SJSA1 (cell line): ENCODE results near the gene THEM4. TPM values are rescaled to one million over a fixed set of nuclear protein-coding genes. Genes with fewer than 3 reads are reported as not detected.

ENCODE experiments used
- DNase-seq, 2 experiments: peaks; one replicate each; pipeline ENCODE4 v3.0.0-alpha.2; 2015 to 2020; ENCODE audit warnings: low spot score in 2 of 2, low read depth in 1 of 2
- H3K27ac ChIP-seq: fragments of 250-450 bp; sonication (Bioruptor Pico); 2 replicates; pipeline ENCODE4 v1.5.1; 2020; ENCODE audit warnings: mild to moderate bottlenecking, moderate library complexity
- H3K27me3 ChIP-seq: fragments of 250-450 bp; sonication (Bioruptor Pico); replicated peaks from 2 replicates; pipeline ENCODE4 v1.5.1; 2020; ENCODE audit warnings: mild to moderate bottlenecking, moderate library complexity
- H3K36me3 ChIP-seq: fragments of 250-450 bp; sonication (Bioruptor Pico); 2 replicates; pipeline ENCODE4 v1.5.1; 2020; ENCODE audit warnings: mild to moderate bottlenecking
- H3K4me1 ChIP-seq: fragments of 250-450 bp; sonication (Bioruptor Pico); replicated peaks from 2 replicates; pipeline ENCODE4 v1.6.1; 2021; ENCODE audit warnings: mild to moderate bottlenecking
- H3K4me3 ChIP-seq: fragments of 250-450 bp; sonication (Bioruptor Pico); 2 replicates; pipeline ENCODE4 v1.5.1; 2020; ENCODE audit warnings: mild to moderate bottlenecking
- H3K9me3 ChIP-seq: fragments of 250-450 bp; sonication (Bioruptor Pico); replicated peaks from 2 replicates; pipeline ENCODE4 v1.5.1; 2020; ENCODE audit warnings: mild to moderate bottlenecking
- total RNA-seq: library from RNA; depleted of rRNA; stranded (reverse); fragments of >200 nt; shearing (Covaris generic); gene quantifications from 2 replicates; pipeline ENCODE4 v1.2.3, GENCODE V29; 2014; rRNA removed

The THEM4 gene
- total RNA-seq, 1 experiment from 2014 or later = 9.5 TPM

DNA sequence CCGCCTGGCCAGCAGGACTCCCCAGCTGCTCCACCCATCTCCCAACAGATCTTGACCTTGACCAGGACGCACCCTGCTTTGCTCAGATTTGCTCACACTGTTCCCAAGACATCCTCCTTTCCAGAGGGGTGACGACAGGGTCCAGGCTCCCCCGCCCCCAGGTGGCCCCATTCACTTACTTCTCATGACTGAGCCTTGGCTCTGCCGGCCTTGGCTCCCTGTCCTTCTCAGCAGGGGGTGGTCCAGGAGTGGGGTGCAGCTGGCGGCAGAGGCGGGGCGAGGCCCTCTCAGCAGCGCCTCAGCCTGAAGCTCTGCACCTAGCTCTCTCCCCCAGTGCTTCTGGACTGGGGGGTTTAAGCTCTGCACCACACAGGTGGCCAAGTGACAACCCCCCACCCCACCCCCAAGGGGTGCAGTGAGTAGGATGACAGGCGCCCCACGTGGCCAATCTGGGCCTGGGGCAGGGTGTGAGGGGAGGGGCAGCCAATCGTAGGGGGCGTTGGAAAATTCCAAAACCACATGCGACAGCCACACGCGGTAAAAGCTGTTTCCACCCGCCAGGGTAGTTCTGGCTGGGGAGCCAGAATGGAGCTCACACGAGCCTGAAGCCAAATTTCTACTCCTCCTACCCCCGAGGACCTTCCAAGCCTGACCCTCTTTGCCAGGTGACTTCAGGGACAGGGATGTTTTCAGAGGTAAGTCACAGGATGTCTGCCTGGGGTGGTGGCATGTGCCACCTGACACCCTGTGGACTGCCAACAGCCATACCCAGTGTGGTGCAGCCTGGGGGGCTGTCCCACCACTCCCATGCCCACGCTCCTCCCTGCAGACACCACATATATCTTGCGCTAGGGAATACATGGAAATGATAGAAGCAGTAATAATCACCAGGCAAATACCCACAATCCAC is 83.3 kb downstream of the THEM4 start:
- H3K4me3 ChIP-seq = no peak overlapping the region
- no peaks in the 10 kb centered on the region for H3K27me3 ChIP-seq
- H3K36me3 ChIP-seq = no peaks in the 10 kb centered on the region
- H3K4me1 ChIP-seq = no peaks in the 10 kb centered on the region
- no peak for DNase-seq
- no peak overlapping the region for H3K27ac ChIP-seq
- H3K9me3 ChIP-seq = no peaks in the 10 kb centered on the region

DNA sequence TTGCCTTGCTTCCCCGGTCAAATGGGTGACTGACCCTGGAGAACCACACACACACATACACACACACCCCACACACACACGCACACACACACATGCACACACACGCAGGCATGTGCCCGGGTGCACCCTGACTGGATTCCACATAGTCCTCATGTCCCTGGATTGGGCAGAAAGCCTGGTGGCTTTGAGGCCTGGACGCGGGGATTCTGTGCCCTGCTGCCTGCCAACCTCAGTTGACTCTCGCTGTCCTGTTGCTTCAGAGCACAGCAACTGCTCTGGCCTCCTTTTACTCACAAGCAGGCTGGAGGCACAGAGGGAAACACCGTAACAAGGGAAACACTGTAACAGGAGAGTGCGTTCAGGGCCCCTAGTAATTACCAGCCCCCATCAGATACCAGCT is 84.1 kb downstream of the THEM4 start:
- no peaks in the 10 kb centered on the region for H3K36me3 ChIP-seq
- no peaks in the 10 kb centered on the region for H3K27me3 ChIP-seq
- no peak for DNase-seq
- no peak overlapping the region for H3K4me3 ChIP-seq
- H3K27ac ChIP-seq = no peak overlapping the region
- H3K4me1 ChIP-seq = no peaks in the 10 kb centered on the region
- H3K9me3 ChIP-seq = no peaks in the 10 kb centered on the region

Other genes with a start within 250 kb of the THEM4 start
- not detected in 2 replicates for gene CELF3, start 192.7 kb downstream of the THEM4 start, total RNA-seq
- not detected in 2 replicates for gene RIIAD1, start 188.0 kb downstream of the THEM4 start, total RNA-seq
- 171 and 279 TPM in 2 replicates for gene MRPL9, start 146.0 kb downstream of the THEM4 start, total RNA-seq
- gene TDRKH, start 119.0 kb downstream of the THEM4 start, total RNA-seq = 0.94 and 4.0 TPM in 2 replicates
- gene LINGO4, start 104.1 kb downstream of the THEM4 start, total RNA-seq = not detected in 2 replicates
- not detected in 2 replicates for gene RORC, start 77.7 kb downstream of the THEM4 start, total RNA-seq
- gene C2CD4D, start 69.7 kb downstream of the THEM4 start, total RNA-seq = not detected in 2 replicates
- not detected in 2 replicates for gene THEM5, start 55.8 kb downstream of the THEM4 start, total RNA-seq
- 90.2 and 151 TPM in 2 replicates for gene S100A10, start 84.3 kb upstream of the THEM4 start, total RNA-seq
- 228 and 284 TPM in 2 replicates for gene S100A11, start 127.5 kb upstream of the THEM4 start, total RNA-seq
- gene TCHHL1, start 179.6 kb upstream of the THEM4 start, total RNA-seq = not detected in 2 replicates
- gene TCHH, start 205.9 kb upstream of the THEM4 start, total RNA-seq = 0.05 TPM in 1 of 2 replicates, not detected in the other
- gene RPTN, start 249.7 kb upstream of the THEM4 start, total RNA-seq = not detected in 2 replicates